Endothelial cell of umbilical vein (primary cell): ENCODE data around the gene TLR9. TPM values are rescaled to one million over a fixed set of nuclear protein-coding genes. Genes with fewer than 3 reads are reported as not detected.

Source experiments
- BruUV-seq: library from RNA; stranded (reverse); fragments of 400-500 nt; replicated peaks from 2 replicates; lab custom pipeline; 2021; lab: Mats Ljungman, UMichigan
- CTCF ChIA-PET: fragments of 300-600, 350-600 bp; sonication (Branson Sonifier 250); formaldehyde crosslinking; loops from one replicate; lab custom pipeline; 2021; ENCODE audit warnings: antibody characterized with exemption, inconsistent platforms; lab: Charles Lee
- POLR2A ChIA-PET: fragments of 300-600, 350-600 bp; sonication (Branson Sonifier 250); formaldehyde crosslinking; loops from one replicate; lab custom pipeline; 2021; ENCODE audit warnings: antibody characterized with exemption, inconsistent platforms; lab: Charles Lee
- DNase-seq: peaks from one replicate; pipeline ENCODE4 v3.0.0-alpha.2; 2011; ENCODE audit warnings: low read depth, low spot score
- FAIRE-seq: peaks from 2 replicates; lab custom pipeline; 2011; peaks lifted over from hg19 to GRCh38; lab: Jason Lieb, UNC
- H2AFZ ChIP-seq: 2 replicates; pipeline ENCODE4 v1.6.0; 2012; ENCODE audit warnings: low read depth, low read length, control low read depth, inconsistent platforms
- H3K27ac ChIP-seq: 2 replicates; pipeline ENCODE4 v1.5.1; 2011; ENCODE audit warnings: low read depth, mild to moderate bottlenecking, control low read depth, low read length, moderate library complexity; ENCODE audit not compliant: insufficient read depth
- H3K27me3 ChIP-seq, 2 experiments: 2 replicates each; pipeline versions ENCODE4 v1.6.0 to v1.6.1; 2011; ENCODE audit warnings: low read length in 2 of 2, mixed read lengths in 1 of 2; ENCODE audit not compliant: control insufficient read depth in 2 of 2, insufficient read depth in 2 of 2
- H3K36me3 ChIP-seq, 2 experiments: 2 replicates in 1 of 2; 3 replicates in 1 of 2; pipeline ENCODE4 v1.5.1; 2011; ENCODE audit warnings: low read length in 2 of 2, mild to moderate bottlenecking in 1 of 2, moderate library complexity in 1 of 2; ENCODE audit not compliant: control insufficient read depth in 2 of 2, insufficient read depth in 2 of 2; ENCODE audit errors: extremely low read depth in 1 of 2
- H3K4me1 ChIP-seq: 3 replicates; pipeline ENCODE4 v1.5.1; 2011; ENCODE audit warnings: mild to moderate bottlenecking, low read length; ENCODE audit not compliant: control insufficient read depth, insufficient read depth; ENCODE audit errors: extremely low read depth
- H3K4me2 ChIP-seq: 2 replicates; pipeline ENCODE4 v1.6.1; 2011; ENCODE audit warnings: low read length, control low read depth, mixed read lengths; ENCODE audit not compliant: insufficient read depth
- H3K4me3 ChIP-seq, 3 experiments: fragments of 200-600 bp in 1 of 3; sonication (generic), shearing (Covaris generic) in 1 of 3; replicated peaks in 1 of 3; 2 replicates each; pipeline ENCODE4 v1.5.1; 2011 to 2016; ENCODE audit warnings: control low read depth in 3 of 3, low read length in 3 of 3, mild to moderate bottlenecking in 2 of 3, inconsistent platforms in 1 of 3, low read depth in 1 of 3, moderate library complexity in 1 of 3; ENCODE audit not compliant: insufficient read depth in 1 of 3
- H3K79me2 ChIP-seq: 2 replicates; pipeline ENCODE4 v1.6.0; 2012; ENCODE audit warnings: low read length, inconsistent platforms; ENCODE audit not compliant: control insufficient read depth, insufficient read depth
- H3K9ac ChIP-seq: replicated peaks from 2 replicates; pipeline ENCODE3; 2011; ENCODE audit warnings: low read length, control low read depth; ENCODE audit not compliant: insufficient read depth; ENCODE audit errors: extremely low read depth
- H3K9me1 ChIP-seq: replicated peaks from 3 replicates; pipeline ENCODE4 v1.6.0; 2011; ENCODE audit warnings: mild to moderate bottlenecking, low read length; ENCODE audit not compliant: control insufficient read depth, insufficient read depth; ENCODE audit errors: extremely low read depth
- H3K9me3 ChIP-seq: replicated peaks from 2 replicates; pipeline ENCODE4 v1.5.1; 2012; ENCODE audit warnings: low read length, inconsistent platforms; ENCODE audit not compliant: control insufficient read depth, insufficient read depth
- H4K20me1 ChIP-seq: replicated peaks from 2 replicates; pipeline ENCODE3; 2011; ENCODE audit warnings: mild to moderate bottlenecking, low read length; ENCODE audit not compliant: control insufficient read depth, insufficient read depth; ENCODE audit errors: extremely low read depth
- EZH2 ChIP-seq: IDR thresholded peaks from 2 replicates; pipeline ENCODE4 v1.6.1; 2012; ENCODE audit warnings: borderline replicate concordance, low read depth, mild to moderate bottlenecking, moderate library complexity, low read length, inconsistent platforms; ENCODE audit not compliant: severe bottlenecking
- FOS ChIP-seq: IDR thresholded peaks from 2 replicates; pipeline ENCODE4 v1.6.1; 2011; ENCODE audit warnings: mild to moderate bottlenecking, low read length, moderate library complexity, borderline replicate concordance; ENCODE audit not compliant: insufficient read depth
- GATA2 ChIP-seq: IDR thresholded peaks from 2 replicates; pipeline ENCODE4 v1.7.0; 2011; ENCODE audit warnings: low read depth, mild to moderate bottlenecking, moderate library complexity, mixed read lengths, low read length; ENCODE audit not compliant: insufficient read length, insufficient read depth
- MYC ChIP-seq: IDR thresholded peaks from one replicate; pipeline ENCODE4 v1.6.1; 2011; ENCODE audit warnings: mild to moderate bottlenecking, low read depth, low read length
- POLR2A ChIP-seq: IDR thresholded peaks from 2 replicates; pipeline ENCODE4 v1.6.1; 2012; ENCODE audit warnings: low read depth, mild to moderate bottlenecking, control low read depth, low read length
- dilution Hi-C: fragments of 300-500 bp; cut with MboI; formaldehyde crosslinking; loops from one replicate; pipeline ENCODE4 v1.15.0; 2019; ENCODE audit warnings: low sequenced_read_pairs; ENCODE audit not compliant: extremely low pct_ligation_motif_present
- intact Hi-C: fragments of 100-400 bp; cut with micrococcal nuclease; formaldehyde crosslinking; loops from one replicate; pipeline ENCODE4 v1.10.0; 2022
- polyA plus RNA-seq, 4 experiments: library from polyadenylated mRNA; depleted of rRNA in 3 of 4; stranded (reverse) in 3 of 4; unstranded in 1 of 4; fragments of >200 nt; gene quantifications; 2 replicates each; pipeline versions ENCODE4 v1.2.1 to v1.2.3, GENCODE V29; 2011 to 2012; ENCODE audit warnings: missing spikeins in 1 of 4
- total RNA-seq: library from RNA; stranded (reverse); gene quantifications from 2 replicates; pipeline ENCODE4 v1.2.3, GENCODE V29; 2021
- TF ChIP-seq, protein P1 (sequence below): IDR thresholded peaks from 2 replicates; pipeline ENCODE4 v1.6.1; 2011; ENCODE audit not compliant: insufficient read depth, insufficient read length

The TLR9 gene
- total and polyA plus RNA-seq, 2 donors (not counting 3 experiments of a cell fraction or from before 2014, with no cell fraction given) = not detected

DNA sequence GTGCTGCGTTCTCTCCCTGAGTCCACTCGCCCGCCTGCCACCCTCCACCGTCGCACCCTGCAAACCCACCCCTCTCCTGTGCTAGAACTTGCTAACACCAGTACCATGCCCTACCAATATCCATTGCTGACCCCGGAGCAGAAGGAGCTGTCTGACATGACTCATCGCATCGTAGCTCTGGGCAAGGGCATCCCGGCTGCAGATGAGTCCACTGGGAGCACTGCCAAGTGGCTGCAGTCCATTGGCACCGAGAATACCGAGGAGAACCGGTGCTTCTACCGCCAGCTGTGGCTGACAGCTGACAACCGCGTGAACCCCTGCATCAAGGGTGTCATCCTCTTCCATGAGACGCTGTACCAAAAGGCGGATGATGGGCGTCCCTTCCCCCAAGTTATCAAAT is 32.4 kb downstream of the TLR9 start:
- no peaks in the 10 kb centered on the region for H3K9me3 ChIP-seq
- H3K9ac ChIP-seq = no peak overlapping the region
- H3K4me1 ChIP-seq = peaks cover 5% of the 10 kb centered on the region
- no peaks in the 10 kb centered on the region for H4K20me1 ChIP-seq
- TF ChIP-seq GATA2 (no peak), FOS (no peak), EZH2 (no peak), POLR2A (no peak), MYC (no peak)
- TF ChIP-seq, protein P1, sequence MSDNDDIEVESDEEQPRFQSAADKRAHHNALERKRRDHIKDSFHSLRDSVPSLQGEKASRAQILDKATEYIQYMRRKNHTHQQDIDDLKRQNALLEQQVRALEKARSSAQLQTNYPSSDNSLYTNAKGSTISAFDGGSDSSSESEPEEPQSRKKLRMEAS = no peak
- H2AFZ ChIP-seq = no peak overlapping the region
- no peaks in the 10 kb centered on the region for H3K27me3 ChIP-seq
- no peaks in the 10 kb centered on the region for H3K9me1 ChIP-seq
- H3K79me2 ChIP-seq = peaks cover under 1% of the 10 kb centered on the region
- no peak overlapping the region for H3K4me3 ChIP-seq
- no TSS peak for BruUV-seq
- CTCF ChIA-PET = no interaction called here
- no peak overlapping the region for H3K4me2 ChIP-seq
- intact Hi-C loops (no loop called here), dilution Hi-C loops (no loop called here)
- no peaks in the 10 kb centered on the region for H3K36me3 ChIP-seq
- DNase-seq (no peak), FAIRE-seq (no peak)
- H3K27ac ChIP-seq = no peak overlapping the region
- POLR2A ChIA-PET = no interaction called here

DNA sequence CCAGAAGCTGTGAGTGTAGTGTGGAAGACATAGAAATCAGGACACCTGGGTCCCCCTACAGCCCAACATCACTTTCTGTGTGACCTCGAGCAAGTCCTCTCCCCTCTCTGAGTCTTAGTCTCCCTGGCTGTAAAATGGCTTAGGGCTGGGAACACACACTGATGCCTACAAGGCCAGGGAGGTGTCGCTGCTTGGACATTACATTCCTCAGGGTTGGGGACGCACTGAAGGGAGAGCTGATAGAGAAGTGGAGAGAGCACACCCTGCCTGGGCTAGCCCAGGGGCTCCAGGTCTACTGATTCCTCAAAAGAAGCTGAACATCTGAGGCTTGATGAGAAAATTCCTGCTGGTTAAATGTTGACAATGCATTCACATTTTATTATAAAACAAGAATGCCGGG is 33.8 kb downstream of the TLR9 start:
- ChIA-PET CTCF (no interaction called here), POLR2A (no interaction called here)
- Histone ChIP-seq H3K79me2 (no peaks in the 10 kb centered on the region), H3K9ac (no peak overlapping the region), H3K36me3 (no peaks in the 10 kb centered on the region), H2AFZ (no peak overlapping the region), H3K27me3 (no peaks in the 10 kb centered on the region), H3K4me1 (no peaks in the 10 kb centered on the region), H3K4me2 (no peak overlapping the region), H3K27ac (no peak overlapping the region), H3K9me1 (no peaks in the 10 kb centered on the region), H3K9me3 (no peaks in the 10 kb centered on the region), H3K4me3 (no peak overlapping the region), H4K20me1 (no peaks in the 10 kb centered on the region)
- no TSS peak for BruUV-seq
- no peak for FAIRE-seq
- intact Hi-C loops = no loop called here
- TF ChIP-seq FOS (no peak), EZH2 (no peak)
- dilution Hi-C loops = no loop called here
- DNase-seq = no peak
